Fibroblast of the aortic adventitia (primary cell): Measurements from ENCODE around the gene SF3A2. TPM values are rescaled to one million over a fixed set of nuclear protein-coding genes. Genes with fewer than 3 reads are reported as not detected.

Experiments
- DNase-seq: peaks from one replicate; pipeline ENCODE4 v3.0.0-alpha.2; 2010; ENCODE audit warnings: low read depth
- H3K4me3 ChIP-seq: 2 replicates; pipeline ENCODE4 v1.5.1; 2011; ENCODE audit warnings: low read depth, mild to moderate bottlenecking, control low read depth, low read length, moderate library complexity
- total RNA-seq: library from RNA; depleted of rRNA; stranded (reverse); fragments of >200 nt; gene quantifications from 2 replicates; pipeline ENCODE4 v1.2.3, GENCODE V29; 2012; ENCODE audit warnings: low replicate concordance
- TF ChIP-seq, protein P1 (sequence below): IDR thresholded peaks from 2 replicates; pipeline ENCODE4 v1.5.1; 2011; ENCODE audit warnings: mild to moderate bottlenecking, low read length, control low read depth, inconsistent platforms; ENCODE audit not compliant: insufficient read depth

The SF3A2 gene
- total RNA-seq, 1 donor = 29.6 TPM

DNA sequence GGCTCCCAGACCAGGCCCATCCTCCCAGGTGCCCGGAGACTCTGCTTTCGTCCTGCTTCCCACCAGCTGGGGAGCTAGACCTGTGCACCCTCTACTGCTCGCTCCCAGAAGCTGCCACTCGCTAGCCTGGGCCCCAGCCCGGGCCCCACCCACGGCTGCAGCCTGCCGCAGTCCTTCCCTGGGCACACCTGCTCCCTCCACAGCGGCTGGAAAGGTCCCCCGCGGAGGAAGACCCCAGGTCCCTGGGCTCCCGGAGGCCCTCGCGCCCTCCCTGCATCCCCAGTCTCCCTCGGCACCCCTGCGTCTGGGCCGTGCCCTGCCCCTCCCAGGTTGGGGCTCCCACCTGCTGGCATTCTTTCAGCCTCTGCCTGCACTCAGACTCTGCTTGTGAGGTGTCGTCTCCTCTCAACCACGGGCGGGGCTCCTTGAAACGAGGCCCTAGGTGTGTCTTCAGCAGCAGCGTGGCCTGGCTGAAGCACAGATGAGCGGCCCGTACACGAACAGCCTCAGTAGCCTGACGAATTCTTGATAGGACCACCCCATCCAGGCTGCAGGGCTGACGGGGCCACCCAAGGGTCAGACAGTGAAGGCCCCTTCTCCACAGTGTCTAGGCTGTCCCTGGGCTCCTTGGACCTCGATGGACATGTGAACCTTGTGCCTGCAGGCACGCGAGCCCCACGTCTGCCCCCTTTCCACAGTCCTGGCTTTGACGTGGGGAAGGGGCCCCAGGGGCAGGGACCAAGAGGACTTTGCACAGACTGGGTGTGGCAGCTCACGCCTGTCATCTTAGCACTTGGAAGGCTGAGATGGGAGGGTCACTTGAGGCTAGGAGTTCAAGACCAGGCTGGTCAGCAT lies 44.9 kb upstream of the SF3A2 start:
- no peak overlapping the region for H3K4me3 ChIP-seq
- DNase-seq = no peak
- TF ChIP-seq, protein P1, sequence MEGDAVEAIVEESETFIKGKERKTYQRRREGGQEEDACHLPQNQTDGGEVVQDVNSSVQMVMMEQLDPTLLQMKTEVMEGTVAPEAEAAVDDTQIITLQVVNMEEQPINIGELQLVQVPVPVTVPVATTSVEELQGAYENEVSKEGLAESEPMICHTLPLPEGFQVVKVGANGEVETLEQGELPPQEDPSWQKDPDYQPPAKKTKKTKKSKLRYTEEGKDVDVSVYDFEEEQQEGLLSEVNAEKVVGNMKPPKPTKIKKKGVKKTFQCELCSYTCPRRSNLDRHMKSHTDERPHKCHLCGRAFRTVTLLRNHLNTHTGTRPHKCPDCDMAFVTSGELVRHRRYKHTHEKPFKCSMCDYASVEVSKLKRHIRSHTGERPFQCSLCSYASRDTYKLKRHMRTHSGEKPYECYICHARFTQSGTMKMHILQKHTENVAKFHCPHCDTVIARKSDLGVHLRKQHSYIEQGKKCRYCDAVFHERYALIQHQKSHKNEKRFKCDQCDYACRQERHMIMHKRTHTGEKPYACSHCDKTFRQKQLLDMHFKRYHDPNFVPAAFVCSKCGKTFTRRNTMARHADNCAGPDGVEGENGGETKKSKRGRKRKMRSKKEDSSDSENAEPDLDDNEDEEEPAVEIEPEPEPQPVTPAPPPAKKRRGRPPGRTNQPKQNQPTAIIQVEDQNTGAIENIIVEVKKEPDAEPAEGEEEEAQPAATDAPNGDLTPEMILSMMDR = no peak

DNA sequence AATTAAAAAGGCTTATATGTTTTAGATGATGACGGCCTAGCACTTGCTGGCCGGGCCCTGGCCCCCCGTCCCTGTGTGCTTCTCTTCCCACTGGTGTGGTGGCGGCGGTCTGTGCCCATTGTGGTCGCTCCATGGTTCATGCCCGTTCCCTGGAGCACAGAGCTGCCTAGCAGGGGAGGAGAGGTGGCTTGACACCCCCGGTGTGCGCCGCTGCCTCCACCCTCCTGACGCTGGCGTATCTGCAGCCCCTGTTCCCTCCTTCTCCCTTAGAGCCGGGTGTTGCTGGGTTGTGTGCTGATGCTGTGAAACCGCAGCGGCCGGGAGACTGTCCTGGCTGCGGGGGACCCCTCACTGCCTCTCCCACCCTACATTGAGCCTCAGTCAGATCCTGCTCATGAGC lies 43.8 kb upstream of the SF3A2 start:
- TF ChIP-seq, protein P1 = no peak
- no peak for DNase-seq
- H3K4me3 ChIP-seq = no peak overlapping the region

DNA sequence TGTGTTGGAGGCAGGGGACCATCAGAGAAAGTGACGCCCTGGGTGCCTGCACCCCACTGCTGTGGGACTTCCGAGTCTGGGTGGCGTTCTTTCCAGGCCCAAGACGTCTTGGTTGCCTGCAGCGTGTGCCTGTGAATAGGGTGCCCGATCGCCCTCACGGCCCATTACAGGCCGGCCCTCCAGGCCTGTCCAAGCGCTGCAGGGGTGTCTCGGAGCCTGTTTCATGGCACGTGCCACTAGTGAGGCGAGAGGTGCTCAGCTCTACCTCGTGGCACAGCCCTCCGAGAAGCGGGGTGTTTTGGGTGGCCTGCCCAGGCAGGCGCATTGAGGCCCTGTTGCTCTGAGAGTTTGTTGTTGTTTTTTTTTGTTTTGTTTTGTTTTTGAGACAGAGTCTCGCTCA lies 42.8 kb upstream of the SF3A2 start:
- TF ChIP-seq, protein P1 = no peak
- H3K4me3 ChIP-seq = no peak overlapping the region
- no peak for DNase-seq

DNA sequence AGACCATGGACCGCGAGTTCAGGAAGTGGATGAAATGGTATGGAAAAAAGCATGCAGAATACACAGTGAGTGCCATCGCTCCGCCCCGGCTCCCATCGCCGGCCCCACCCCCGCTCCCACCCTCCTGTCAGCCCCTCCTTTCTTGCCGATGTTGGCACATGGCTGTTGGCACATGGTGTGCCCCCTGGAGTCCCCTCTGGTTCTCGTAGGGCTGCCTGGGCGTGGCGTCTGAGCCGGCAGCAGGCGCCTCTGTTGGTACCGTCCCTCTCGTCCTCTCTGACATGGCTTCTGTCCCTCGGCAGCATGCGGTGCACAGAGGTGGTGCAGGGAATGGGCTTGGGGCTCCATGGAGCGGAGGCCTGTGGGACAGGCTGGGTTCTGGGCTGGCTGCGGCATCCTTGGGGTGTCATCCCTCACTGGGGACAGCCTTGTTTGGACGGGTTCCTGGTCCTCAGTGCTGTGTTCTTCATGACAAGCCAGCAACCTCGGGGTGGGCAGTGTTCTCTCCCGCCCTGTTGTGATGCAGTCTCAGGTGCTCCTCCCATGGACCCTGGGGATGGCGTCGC lies 42.0 kb upstream of the SF3A2 start:
- TF ChIP-seq, protein P1 = no peak
- DNase-seq = no peak
- H3K4me3 ChIP-seq = no peak overlapping the region

DNA sequence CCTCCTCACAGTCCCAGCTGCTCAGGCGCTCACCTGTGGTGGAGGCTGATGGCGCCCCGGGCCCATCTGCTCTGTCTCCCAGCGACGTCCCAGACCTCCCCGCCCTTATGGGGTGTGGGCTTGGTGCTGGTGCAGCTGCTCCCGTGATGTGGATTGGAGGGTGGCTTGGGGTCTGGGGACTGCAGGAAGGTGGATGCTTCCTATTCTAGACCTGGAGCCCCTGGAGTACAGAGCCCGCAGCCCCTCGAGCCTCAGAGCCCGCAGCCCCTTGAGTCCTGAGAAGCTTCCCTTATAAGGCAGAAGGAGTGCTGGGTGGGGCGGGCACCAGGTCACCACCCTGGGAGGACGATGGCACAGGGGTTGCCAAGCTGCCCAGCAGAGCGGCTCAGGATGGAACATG lies 41.3 kb upstream of the SF3A2 start:
- H3K4me3 ChIP-seq = no peak overlapping the region

DNA sequence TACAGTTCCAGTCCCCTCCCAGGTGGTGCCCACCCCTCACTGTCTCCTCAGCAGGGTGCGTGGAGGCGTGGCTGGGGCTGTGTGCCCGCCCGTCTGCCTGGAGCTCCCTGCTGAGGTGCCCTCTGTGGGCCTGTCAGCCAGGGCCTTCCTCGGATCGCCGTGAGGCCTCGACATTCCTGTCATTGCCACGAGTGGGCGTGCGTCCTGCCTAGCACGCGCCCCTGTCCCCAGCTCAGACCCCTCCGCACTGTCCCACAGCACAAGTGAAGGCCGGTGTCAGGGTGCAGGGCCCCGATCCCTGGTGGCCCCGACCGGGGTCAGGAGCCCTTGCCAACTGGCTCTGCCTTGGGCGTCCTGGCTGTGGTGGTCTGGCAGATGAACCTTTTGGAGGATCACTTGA lies 40.7 kb upstream of the SF3A2 start:
- no peak overlapping the region for H3K4me3 ChIP-seq
- TF ChIP-seq, protein P1 = no peak
- DNase-seq = no peak

More for the DNA sequence above, 41.3 kb upstream of the SF3A2 start:
- TF ChIP-seq, protein P1 = no peak
- DNase-seq = no peak
